ENCODE data around the gene SPDYE6. TPM values are rescaled to one million over a fixed set of nuclear protein-coding genes. Genes with fewer than 3 reads are reported as not detected.
A peak's percentile ranks its signal among the peaks of the same experiment; 100 is the strongest.
"Not testable (repeated sequence)": the region's sequence is repeated elsewhere in the genome, so short reads cannot be mapped to it uniquely, and the experiment has no call there.

The SPDYE6 gene
- total RNA-seq, 1 experiment from 2014 or later = not detected

- not testable (repeated sequence) for DNase-seq (ENCODE audit: low spot score)
These were observed 8.2 kb upstream of the SPDYE6 start for GRCh38 chr7:102364394-102364886.

DNA sequence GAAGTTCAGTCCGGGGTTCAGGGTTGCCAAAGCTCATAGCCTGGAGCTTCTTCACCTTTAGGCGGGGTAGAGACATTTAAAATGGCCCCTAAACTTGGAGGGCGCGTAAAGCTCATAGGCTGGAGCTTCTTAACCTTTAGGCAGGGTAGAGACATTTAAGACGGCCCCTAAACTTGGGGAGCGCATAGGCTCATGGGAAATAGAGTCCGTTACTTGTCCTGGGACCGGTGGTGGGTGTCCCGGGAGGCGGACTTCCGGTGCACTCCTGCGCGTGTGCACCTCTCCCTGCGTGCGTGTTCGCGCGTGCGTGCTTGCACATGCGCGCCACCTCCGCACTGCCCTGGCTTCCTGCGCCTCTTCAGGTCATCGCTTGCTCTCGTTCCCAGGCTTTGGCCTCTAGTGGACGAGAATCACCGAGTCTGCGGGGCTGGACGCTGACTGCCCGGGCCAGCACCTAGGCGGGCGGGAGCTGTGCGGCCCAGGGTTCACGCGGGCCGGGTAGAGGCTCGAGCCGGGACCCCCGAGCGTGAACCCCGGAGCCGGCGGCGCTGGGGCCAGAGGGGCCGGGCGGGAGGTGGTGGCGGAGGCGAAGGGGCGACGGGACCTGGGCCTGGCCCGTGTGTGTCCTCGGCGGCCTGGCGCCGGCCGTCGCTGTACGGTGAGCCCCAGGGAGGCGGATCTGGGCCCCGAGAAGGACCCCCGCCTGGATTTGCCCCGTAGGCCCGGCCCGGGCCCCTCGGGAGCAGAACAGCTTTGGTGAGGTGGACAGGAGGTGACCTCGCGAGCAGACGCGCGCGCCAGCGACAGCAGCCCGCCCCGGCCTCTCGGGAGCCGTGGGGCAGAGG is 7.5 kb upstream of the SPDYE6 start:
- peak; percentile 99 for DNase-seq (ENCODE audit: low spot score)

GRCh38 chr7:102346983-102347382 is 9.3 kb downstream of the SPDYE6 start:
- DNase-seq (ENCODE audit: low spot score) = not testable (repeated sequence)

DNA sequence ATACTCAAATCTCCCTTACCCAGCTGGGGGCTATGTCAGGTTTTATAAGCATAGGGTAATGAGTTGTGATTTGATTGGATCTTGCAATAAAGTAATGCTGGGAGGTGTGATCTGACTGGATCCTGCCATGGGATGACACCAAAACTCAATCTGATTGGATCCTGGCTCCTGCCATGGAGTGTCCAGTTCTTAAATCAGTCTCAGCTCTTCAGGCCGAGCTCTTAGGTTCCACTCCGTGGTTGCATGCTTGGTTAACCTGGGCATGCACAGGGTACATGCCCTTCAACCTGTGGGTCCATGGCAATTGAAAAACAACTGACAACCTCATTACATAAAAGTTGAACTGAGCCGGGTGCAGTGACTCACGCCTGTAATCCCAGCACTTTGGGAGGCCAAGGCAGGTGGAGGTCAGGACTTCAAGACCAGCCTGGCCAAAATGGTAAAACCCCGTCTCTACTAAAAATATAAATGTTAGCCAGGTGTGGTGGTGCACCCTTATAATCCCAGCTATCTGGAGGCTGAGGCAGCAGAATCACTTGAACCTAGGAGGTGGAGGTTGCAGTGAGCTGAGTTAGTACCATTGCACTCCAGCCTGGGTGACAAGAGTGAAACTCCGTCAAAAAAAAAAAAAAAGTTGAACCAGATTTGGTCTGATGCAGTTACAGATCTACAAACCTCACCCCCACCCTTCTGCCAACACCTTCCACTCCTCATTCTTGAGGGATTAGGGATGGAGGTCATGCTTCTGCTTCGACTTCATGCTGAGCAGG is 15.5 kb downstream of the SPDYE6 start:
- DNase-seq (ENCODE audit: low spot score) = not testable (repeated sequence)

DNA sequence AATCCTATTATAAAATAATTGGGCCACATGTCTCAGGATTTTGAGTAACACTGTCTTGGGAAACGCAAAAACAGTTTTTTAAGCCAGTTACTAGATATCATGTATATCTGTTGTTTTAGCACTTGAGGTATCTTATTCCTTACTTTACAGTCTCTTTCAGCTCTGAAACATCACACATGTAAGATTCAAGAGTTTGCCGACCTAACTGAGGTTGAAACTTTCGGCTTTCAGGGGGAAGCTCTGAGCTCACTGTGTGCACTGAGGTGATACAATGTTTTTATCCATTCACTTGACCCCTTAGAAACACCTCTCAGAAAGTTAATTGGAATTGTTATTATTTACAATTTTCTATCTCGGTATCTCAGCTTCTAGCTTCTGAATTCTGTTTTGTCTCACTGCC is 18.8 kb downstream of the SPDYE6 start:
- not testable (repeated sequence) for DNase-seq (ENCODE audit: low spot score)

- DNase-seq (ENCODE audit: low spot score) = not testable (repeated sequence)
These were observed 19.2 kb downstream of the SPDYE6 start for GRCh38 chr7:102337002-102337401.

- DNase-seq (ENCODE audit: low spot score) = not testable (repeated sequence)
These were observed 20.7 kb downstream of the SPDYE6 start for GRCh38 chr7:102335574-102335973.

DNA sequence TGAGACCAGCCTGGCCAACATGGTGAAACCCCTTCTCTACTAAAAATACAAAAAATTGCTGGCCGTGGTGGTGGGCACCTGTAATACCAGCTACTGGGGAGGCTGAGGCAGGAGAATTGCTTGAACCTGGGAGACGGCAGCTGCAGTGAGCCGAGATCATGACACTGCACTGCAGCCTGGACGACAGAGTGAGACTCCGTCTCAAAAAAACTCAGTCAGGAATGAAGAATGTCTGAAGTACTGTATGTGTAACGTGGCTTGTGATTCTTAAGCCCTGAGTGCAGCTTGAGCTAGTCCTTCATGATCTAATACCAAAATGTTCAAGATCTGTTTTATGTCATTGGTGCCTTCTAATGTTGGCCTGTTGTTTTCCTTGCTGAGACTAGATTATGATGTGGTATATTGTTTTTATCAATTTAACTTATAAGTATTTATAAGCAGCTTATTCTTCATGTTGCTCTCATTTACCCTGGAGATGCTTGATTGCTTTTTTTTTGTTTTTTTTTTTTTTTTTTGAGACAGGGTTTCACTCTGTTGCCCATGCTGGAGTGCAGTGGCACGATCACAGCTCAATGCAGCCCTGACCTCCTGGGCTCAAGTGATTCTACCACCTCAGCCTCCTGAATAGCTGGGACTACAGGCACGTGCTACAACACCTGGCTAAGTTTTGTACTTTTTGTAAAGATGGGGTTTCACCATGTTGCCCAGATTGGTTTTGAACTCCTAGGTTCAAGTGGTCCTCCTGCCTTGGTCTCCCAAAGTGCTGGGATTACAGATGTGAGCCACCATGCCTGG is 25.4 kb downstream of the SPDYE6 start:
- not testable (repeated sequence) for DNase-seq (ENCODE audit: low spot score)

GRCh38 chr7:102329366-102329765 is 26.9 kb downstream of the SPDYE6 start:
- not testable (repeated sequence) for DNase-seq (ENCODE audit: low spot score)

DNA sequence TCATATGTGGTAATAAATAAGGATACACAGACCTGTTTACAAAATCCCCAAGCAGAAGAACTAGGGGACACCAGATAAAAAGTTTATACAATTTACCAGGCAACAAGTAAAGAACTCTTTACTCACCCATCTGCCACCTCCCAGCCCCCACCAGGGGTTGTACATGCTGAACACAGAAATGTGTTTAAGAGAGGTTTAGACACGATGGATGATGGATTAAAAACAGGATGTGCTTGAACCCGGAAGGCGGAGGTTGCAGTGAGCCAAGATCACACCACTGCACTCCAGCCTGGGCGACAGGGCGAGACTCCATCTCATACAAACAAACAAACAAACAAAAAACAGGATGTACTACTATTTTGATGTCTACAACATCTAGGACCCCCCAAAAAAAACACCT is 27.4 kb downstream of the SPDYE6 start:
- not testable (repeated sequence) for DNase-seq (ENCODE audit: low spot score)

GRCh38 chr7:102327183-102327582 is 29.1 kb downstream of the SPDYE6 start:
- DNase-seq (ENCODE audit: low spot score) = not testable (repeated sequence)

GRCh38 chr7:102326157-102326889 is 29.9 kb downstream of the SPDYE6 start:
- DNase-seq (ENCODE audit: low spot score) = no peak

DNA sequence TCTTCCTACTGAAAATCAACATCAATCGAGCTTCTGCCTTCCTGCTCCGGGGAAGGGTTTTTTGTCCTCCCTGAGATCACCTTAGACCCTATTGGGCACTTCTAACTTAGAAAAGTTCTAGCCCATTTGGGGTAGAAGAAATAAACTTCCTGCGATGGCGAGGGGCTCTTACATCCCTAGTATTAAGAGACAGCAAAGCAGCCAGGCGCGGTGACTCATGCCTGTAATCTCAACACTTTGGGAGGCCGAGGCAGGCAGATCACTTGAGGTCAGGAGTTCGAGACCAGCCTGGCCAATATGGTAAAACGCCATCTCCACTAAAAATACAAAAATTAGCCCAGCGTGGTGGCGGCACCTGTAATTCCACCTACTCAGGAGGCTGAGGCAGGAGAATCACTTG is 31.1 kb downstream of the SPDYE6 start:
- not testable (repeated sequence) for DNase-seq (ENCODE audit: low spot score)

DNA sequence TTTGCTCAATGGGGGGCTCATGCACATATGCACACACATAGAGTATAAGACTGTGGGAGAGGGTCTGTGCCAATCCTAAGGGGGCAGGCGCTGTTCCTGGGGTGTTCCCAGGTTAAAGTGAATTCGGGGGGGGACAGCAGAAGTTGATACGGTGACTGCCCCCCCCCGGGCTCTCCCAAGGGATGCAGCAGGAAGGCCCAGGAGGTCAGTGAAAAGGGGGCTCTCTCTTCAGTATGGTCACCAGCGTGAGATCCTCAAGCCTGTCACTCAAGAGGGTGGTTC is 32.4 kb downstream of the SPDYE6 start:
- no peak for DNase-seq (ENCODE audit: low spot score)

- DNase-seq (ENCODE audit: low spot score) = no peak
These were observed 34.0 kb downstream of the SPDYE6 start for GRCh38 chr7:102322202-102322715.

- DNase-seq (ENCODE audit: low spot score) = no peak
These were observed 34.7 kb downstream of the SPDYE6 start for GRCh38 chr7:102321351-102322201.

DNA sequence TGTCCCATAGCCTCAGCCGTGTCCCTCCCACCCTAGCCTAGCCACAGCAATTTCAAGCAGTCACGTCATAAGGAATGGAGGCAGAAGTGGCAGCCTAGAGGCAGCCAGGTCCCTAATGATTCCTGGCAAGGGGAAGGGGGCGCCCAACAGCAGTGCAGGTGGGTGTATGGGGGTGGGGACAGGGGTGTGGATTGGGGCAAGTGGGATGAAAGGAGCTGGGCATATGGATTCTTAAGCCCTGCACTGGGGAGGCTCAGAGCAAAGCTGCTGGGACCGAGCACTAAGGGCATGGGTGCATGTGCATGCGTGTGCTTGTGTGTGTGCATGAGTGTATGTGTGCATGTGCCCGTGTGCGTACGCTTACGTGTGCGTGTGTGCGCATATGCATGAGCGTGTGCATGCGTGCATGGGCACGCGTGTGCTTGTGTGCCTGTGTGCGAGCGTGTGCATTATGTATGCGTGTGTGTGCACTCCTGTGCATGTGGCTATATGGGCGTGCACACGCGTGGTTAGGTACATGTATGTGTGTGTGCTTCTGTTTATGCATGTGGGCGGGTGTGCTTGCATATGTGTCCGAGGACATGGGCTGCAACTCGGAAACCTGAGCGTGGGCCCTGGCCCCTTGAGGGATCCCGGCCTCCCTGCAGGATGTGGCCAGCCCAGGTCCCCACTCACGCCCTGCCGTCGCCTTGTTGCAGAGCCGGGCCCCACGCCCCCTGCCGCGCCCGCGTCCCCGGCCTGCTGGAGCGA is 35.5 kb downstream of the SPDYE6 start:
- no peak for DNase-seq (ENCODE audit: low spot score)

- DNase-seq (ENCODE audit: low spot score) = no peak
These were observed 36.1 kb downstream of the SPDYE6 start for GRCh38 chr7:102320181-102320580.

DNA sequence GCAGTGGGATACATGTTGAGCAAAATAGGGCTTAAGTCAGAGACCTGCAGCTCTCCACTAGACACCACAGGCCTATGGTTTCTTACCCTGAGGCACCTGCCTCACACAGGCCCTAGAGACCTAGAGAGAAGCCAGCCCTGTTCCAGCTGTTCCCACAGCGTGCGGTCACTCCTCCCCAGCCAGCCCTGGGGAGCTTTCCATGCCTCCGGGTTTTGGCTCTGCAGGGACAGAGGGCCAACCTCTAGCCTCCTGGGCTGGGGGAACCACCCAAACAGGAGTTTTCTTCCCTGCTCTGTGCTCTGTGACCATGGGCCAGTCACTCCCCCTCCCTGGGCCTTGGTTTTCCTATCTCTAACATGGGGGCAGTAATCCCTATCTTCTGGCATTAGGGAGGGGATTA is 36.6 kb downstream of the SPDYE6 start:
- DNase-seq (ENCODE audit: low spot score) = no peak

Measured in H4 (cell line).